ENCODE measurements around the gene ALPL.

DNA sequence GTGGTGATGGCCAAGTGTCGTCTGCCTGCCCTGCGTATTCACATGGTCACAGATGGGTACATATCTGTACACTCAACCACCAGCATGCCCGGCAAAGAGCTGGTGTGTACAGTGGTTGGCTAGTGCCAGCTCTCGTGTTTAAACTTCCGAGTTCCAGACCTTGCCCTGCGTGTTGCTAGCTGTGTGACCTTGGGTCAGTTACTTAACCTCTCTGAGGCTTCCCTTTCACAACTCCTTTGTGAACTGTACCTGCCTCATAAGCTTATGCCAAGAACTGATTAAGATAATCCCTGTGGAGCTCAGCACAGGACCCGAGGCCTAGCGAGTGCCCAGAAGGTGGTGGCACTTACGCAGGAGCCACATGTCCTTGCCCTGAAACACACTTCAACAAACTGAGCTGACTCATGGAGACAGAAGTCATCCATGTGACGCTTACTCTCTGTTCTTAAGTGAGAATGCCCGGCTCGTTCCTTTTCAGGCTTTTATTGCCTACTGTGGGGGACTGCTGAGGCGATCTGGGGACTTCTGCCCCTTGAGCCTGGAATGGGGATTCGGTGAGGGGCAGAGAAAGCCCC lies 55.4 kb downstream of the ALPL start:
- TF ChIP-seq POLR2A (IDR thresholded peaks at IDR 0.05; ENCODE audit: low read depth, low read length) = no peak
- no peak for TF ChIP-seq RCOR1 (IDR thresholded peaks at IDR 0.05; ENCODE audit: insufficient replicate concordance, low read length)
- TF ChIP-seq, protein P1, sequence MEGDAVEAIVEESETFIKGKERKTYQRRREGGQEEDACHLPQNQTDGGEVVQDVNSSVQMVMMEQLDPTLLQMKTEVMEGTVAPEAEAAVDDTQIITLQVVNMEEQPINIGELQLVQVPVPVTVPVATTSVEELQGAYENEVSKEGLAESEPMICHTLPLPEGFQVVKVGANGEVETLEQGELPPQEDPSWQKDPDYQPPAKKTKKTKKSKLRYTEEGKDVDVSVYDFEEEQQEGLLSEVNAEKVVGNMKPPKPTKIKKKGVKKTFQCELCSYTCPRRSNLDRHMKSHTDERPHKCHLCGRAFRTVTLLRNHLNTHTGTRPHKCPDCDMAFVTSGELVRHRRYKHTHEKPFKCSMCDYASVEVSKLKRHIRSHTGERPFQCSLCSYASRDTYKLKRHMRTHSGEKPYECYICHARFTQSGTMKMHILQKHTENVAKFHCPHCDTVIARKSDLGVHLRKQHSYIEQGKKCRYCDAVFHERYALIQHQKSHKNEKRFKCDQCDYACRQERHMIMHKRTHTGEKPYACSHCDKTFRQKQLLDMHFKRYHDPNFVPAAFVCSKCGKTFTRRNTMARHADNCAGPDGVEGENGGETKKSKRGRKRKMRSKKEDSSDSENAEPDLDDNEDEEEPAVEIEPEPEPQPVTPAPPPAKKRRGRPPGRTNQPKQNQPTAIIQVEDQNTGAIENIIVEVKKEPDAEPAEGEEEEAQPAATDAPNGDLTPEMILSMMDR (conservative IDR thresholded peaks at IDR 0.05; ENCODE audit: low read depth, low read length) = no peak
- no peak for TF ChIP-seq BHLHE40 (IDR thresholded peaks at IDR 0.05; ENCODE audit: low read depth, low read length)
- TF ChIP-seq MXI1 (IDR thresholded peaks at IDR 0.05; ENCODE audit: borderline replicate concordance, low read depth, low read length) = no peak

Measured in IMR-90 (cell line).